HG03432 (cell line): ENCODE results near the gene EPC1.
"Not testable (repeated sequence)": the region's sequence is repeated elsewhere in the genome, so short reads cannot be mapped to it uniquely, and the experiment has no call there.

Experiments
- ATAC-seq: cut with Tn5 transposase; IDR thresholded peaks from one replicate; pipeline ENCODE4 v1.9.1; 2021; ENCODE audit warnings: mild to moderate bottlenecking, moderate library complexity; ENCODE audit not compliant: unreplicated experiment

The EPC1 gene

DNA sequence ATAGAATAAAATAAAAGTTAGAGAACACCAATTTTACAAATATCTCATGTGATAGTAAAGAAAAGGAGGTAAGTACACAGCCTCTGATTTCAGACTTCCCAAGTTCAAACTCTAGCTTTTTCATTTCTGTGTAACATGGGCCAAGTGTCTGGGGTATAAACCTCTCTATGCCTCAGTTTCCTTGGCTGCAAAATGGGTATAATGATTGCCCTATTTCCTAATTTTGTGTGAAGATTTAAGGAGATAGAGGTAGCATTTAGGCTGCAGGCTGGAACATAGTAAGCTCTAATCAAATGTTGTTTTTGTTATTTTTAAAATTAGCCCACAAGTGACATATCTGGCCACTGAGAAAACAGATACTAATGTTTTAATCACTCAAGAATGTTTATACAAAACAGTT lies 26.1 kb upstream of the EPC1 start:
- ATAC-seq: no peak

- no peak for ATAC-seq
Observed at GRCh38 chr10:32372000-32372875, 25.3 kb upstream of the EPC1 start.

GRCh38 chr10:32371101-32371500 lies 24.1 kb upstream of the EPC1 start:
- no peak for ATAC-seq

- ATAC-seq: peak; percentile 67
Observed at GRCh38 chr10:32367793-32368453, 21.0 kb upstream of the EPC1 start.

DNA sequence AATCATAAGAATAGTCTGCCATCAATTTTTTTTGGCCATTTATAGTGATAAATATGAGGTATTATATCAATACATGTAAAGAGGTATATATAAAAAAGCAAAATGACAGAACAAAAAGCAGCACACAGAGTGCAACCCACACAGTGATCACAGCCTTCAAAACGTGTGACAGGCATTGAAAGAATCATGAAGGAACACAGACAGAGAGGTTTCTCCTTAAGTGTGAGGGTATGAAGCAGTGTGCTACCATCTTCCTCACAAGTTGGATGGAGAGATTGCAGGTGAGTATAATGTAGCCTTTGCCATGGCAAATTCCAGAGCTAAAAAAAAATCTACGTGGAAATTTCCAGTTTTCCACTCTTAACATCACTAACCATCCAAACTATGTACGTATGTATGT lies 19.6 kb upstream of the EPC1 start:
- no peak for ATAC-seq

DNA sequence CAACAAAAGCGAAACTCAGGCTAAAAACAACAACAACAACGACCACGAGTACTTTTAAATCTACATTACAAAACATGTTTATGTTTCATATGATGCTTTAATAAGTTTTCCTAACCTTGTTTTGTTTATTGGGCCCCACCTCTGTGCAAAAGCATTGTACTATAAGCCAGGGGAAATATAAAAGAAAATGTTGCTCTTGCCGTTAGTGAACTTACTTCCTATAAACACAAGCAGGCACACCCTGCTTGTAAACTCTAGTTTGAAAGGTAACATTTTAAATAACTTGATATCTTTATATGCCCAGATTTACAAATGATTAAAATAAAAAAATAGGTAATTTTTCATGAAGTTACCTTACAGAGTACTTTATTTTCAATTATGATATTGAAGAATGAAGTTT lies 19.2 kb upstream of the EPC1 start:
- no peak for ATAC-seq

- not testable (repeated sequence) for ATAC-seq
Observed at GRCh38 chr10:32365404-32365803, 18.4 kb upstream of the EPC1 start.

- ATAC-seq: no peak
Observed at GRCh38 chr10:32362571-32362970, 15.6 kb upstream of the EPC1 start.

GRCh38 chr10:32360884-32361283 lies 13.9 kb upstream of the EPC1 start:
- ATAC-seq: no peak

GRCh38 chr10:32360241-32360640 lies 13.3 kb upstream of the EPC1 start:
- ATAC-seq: no peak

DNA sequence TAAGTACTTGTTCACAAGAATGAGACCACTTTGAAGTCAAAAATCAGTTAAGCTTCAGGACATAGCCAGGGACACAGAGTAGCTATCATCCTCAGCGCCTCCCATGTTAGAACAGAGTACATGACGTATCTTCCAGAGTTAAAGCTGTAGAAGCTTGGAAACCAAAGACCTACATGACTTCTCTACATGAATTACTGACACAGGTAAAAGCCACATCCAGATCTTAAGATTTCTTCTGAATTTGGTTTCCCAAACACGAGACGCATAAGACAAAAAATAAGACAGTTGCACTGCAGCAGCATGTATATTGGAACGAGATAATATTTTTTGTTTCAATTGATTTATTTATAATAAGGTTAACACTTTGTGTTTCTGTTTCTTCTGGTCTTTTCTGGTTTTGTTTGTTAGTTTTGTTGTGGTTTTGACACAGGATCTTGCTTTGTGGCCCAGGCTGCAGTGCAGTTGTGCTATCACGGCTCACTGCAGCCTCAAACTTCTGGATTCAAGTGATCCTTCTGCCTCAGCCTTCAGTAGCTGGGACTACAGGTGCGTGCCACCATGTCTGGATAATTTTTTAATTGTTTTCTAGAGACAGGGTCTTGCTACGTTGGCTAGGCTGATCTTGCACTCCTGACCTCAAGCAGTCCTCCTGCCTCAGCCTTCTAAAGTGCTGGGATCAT lies 10.2 kb upstream of the EPC1 start:
- ATAC-seq: no peak

GRCh38 chr10:32354690-32355089 lies 7.7 kb upstream of the EPC1 start:
- ATAC-seq: not testable (repeated sequence)

- ATAC-seq: no peak
Observed at GRCh38 chr10:32350811-32351350, 3.9 kb upstream of the EPC1 start.

DNA sequence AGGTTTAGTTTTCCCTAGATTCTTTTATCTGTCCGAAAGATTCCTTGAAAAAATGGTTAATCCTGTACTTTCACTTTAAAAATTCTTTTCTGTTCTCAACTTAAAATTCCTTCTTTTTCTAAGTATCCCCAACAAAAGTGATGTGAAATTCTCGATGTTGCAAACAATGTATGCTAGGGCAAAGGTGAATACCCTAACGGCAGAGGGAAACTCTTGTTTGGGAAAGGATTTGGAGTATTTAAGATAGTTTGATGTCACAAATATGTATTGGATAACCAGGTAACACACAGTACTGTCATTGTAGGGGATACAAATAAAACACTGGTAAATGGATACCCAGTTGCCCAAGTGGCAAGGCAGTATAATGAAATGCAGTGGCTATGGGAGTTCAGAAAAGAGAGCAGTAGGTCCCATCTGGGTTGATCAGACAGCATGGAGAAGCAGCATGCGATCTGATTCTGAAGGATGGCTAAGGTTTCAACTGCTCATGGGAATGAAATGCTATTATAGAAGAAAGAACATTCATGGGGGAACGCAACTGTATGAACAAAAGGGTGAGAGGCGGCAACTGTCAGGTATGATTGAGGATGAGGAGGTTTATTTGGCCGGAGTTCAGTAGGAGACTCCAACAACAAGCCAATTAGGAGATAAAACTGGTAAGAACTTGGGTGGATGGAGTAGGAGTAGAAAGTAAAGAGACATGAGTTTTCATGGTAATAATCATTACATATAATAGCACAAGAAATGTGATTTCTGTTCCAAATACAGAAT lies 3.2 kb upstream of the EPC1 start:
- no peak for ATAC-seq

DNA sequence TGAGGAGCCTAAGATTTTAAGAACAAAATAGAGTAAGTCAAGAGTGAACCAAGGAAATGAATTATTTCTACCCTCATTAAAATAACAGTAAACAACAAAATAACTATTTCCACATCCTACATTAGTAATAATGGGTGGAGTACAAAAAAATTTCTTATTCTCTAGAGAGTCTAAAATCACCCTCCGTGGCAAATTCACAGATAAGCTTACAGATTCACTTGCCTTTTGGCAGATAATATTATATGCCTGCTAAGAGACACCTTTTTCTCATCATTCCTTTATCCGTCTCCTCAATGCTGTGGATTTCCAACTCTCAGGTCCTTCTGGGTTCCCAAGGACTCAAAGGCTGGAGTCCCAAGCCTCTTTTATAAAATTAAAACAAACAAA lies 2.2 kb upstream of the EPC1 start:
- ATAC-seq: no peak

DNA sequence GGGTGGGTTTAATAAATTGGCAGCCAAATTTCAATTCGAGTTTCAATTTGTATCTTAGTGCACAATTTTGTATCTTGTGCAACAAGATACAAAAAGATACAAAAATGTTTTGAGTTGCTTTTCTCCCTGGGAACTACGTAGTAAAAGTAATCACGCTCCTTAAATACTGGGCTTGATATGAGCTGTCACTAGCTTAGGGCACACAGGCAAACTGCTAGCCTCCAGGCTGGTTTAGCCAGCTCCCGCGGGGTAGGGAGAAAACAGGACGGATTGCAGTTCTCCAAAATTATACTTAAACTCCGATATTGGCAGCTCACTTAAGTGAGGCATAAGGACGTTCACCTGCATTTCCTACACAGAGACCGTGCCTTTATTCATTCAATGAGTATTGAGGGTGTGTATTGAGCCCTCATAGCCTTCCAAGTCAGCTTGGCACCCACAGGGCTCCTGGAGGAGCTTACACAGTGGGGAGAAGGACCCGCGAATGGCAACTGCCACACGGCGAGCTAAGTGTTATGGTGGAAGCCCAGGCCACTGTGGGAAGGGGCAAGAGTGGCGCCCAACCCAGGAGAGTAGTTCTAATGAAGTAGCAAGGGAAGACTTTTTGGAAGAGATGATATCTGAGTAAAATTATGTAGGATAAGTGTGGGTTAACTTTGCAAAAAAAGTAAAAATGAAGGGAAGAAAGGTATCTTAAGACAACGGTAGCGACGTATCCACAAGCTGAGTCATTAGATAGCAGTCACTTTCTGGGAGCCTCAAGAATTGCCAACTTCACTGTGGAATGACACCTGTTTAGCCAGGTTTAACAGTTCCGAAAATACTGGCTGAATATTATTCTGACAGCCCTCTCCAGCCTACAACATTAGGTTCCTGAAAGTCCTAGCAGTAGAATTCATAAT lies 1.6 kb upstream of the EPC1 start:
- no peak for ATAC-seq

GRCh38 chr10:32347363-32348022 lies 535 bp upstream of the EPC1 start:
- ATAC-seq: peak; percentile 12

GRCh38 chr10:32346134-32346550 lies 816 bp downstream of the EPC1 start:
- ATAC-seq: peak; percentile 88

DNA sequence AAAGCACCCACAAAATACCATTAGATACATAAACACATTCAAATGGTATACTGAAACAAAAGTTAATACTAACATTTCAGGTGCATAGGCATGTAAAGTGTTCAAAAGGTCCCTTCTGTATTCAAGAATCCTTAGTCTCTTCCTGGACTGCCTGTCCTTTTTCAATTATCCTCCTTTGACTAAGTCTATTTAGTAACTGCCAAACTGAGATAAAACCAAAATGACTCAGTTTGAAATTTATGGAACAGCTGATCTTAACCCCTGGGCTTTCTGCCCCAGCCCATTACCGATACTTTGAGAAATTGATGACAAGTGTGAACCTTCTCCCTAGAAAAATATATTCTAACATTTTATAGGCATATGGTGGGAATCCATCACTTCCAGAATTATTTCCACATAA lies 5.4 kb downstream of the EPC1 start:
- ATAC-seq: no peak
